GM23338 (cell line): ENCODE measurements around the gene AGPS.

Experiments
- CTCF ChIP-seq, 2 experiments: fragments of 200-600 bp in 1 of 2; sonication (generic) in 1 of 2; conservative IDR thresholded peaks; 2 replicates each; pipeline versions ENCODE4 v1.5.1 to v1.6.1; 2016 to 2017; ENCODE audit warnings: antibody characterized with exemption in 2 of 2, low read depth in 2 of 2, mild to moderate bottlenecking in 2 of 2, moderate library complexity in 1 of 2
- EZH2 ChIP-seq: fragments of 200-600 bp; sonication (generic); IDR thresholded peaks from one replicate; pipeline ENCODE4 v1.8.0; 2017; ENCODE audit warnings: antibody characterized with exemption, mild to moderate bottlenecking, low read depth; ENCODE audit not compliant: unreplicated experiment
- EZH2phosphoT487 ChIP-seq: fragments of 200-600 bp; sonication (generic); IDR thresholded peaks from one replicate; pipeline ENCODE4 v1.8.1; 2018; ENCODE audit warnings: antibody characterized with exemption; ENCODE audit not compliant: unreplicated experiment
- POLR2AphosphoS5 ChIP-seq: IDR thresholded peaks from 2 replicates; pipeline ENCODE4 v1.6.1; 2016; ENCODE audit warnings: antibody characterized with exemption, low read depth

GRCh38 chr2:177483531-177483930 lies 91.0 kb downstream of the AGPS start:
- TF ChIP-seq POLR2AphosphoS5 = no peak
- TF ChIP-seq CTCF (conservative IDR thresholded peaks at IDR 0.05; ENCODE audit: low read depth in 2 of 2) = no peak
- TF ChIP-seq EZH2phosphoT487 = no peak
- no peak for TF ChIP-seq EZH2
